NT2/D1 (cell line): Measurements from ENCODE around the gene LSMEM2.

Experiments used
- SUZ12 ChIP-seq: IDR thresholded peaks from 2 replicates; pipeline ENCODE4 v1.6.1; 2011; ENCODE audit not compliant: insufficient read length, insufficient read depth; ENCODE audit errors: extremely low read depth
- YY1 ChIP-seq: IDR thresholded peaks from 2 replicates; pipeline ENCODE4 v1.6.1; 2011; ENCODE audit not compliant: insufficient read length, insufficient read depth
- ZNF274 ChIP-seq: IDR thresholded peaks from 2 replicates; pipeline ENCODE4 v1.6.1; 2011; ENCODE audit warnings: mild to moderate bottlenecking, low read depth, low read length

- TF ChIP-seq ZNF274 = no peak
- no peak for TF ChIP-seq YY1
- no peak for TF ChIP-seq SUZ12
Observed at GRCh38 chr3:50248387-50248786, 30.5 kb upstream of the LSMEM2 start.
